CD14-positive monocyte (primary cell): ENCODE results near the gene KDR. TPM values are rescaled to one million over a fixed set of nuclear protein-coding genes. Genes with fewer than 3 reads are reported as not detected.

Experiments
- DNase-seq, 3 donors: peaks; one replicate each; pipeline ENCODE4 v3.0.0-alpha.2; 2011 to 2022
- H2AFZ ChIP-seq: 2 replicates; pipeline ENCODE4 v1.6.0; 2012; ENCODE audit warnings: mild to moderate bottlenecking, low read depth, low read length, inconsistent platforms; ENCODE audit not compliant: insufficient read depth, poor library complexity, severe bottlenecking
- H3K27ac ChIP-seq, 2 donors: 1 replicate in 1 of 2; 2 replicates in 1 of 2; pipeline ENCODE4 v1.5.1; 2012 to 2013; ENCODE audit warnings: low read length in 2 of 2, control low read depth in 1 of 2, inconsistent platforms in 1 of 2, low read depth in 1 of 2, mild to moderate bottlenecking in 1 of 2
- H3K27me3 ChIP-seq, 2 donors: one replicate each; pipeline versions ENCODE4 v1.6.0 to v1.6.1; 2011 to 2013; ENCODE audit warnings: low read length in 2 of 2; ENCODE audit not compliant: control insufficient read depth in 2 of 2, insufficient read depth in 2 of 2
- H3K36me3 ChIP-seq, 2 donors: replicated peaks in 1 of 2; 1 replicate in 1 of 2; 2 replicates in 1 of 2; pipeline versions ENCODE4 v1.5.1 to v1.6.1; 2012 to 2013; ENCODE audit warnings: low read length in 2 of 2, control low read depth in 1 of 2, inconsistent platforms in 1 of 2, mild to moderate bottlenecking in 1 of 2; ENCODE audit not compliant: insufficient read depth in 2 of 2, control insufficient read depth in 1 of 2
- H3K4me1 ChIP-seq, 2 donors: 1 replicate in 1 of 2; 2 replicates in 1 of 2; pipeline versions ENCODE4 v1.5.1 to v1.6.1; 2012 to 2013; ENCODE audit warnings: low read length in 2 of 2, control low read depth in 1 of 2, inconsistent platforms in 1 of 2, mild to moderate bottlenecking in 1 of 2, moderate library complexity in 1 of 2; ENCODE audit not compliant: insufficient read depth in 2 of 2, control insufficient read depth in 1 of 2
- H3K4me2 ChIP-seq: replicated peaks from 2 replicates; pipeline ENCODE3; 2012; ENCODE audit warnings: low read length, moderate library complexity, mild to moderate bottlenecking; ENCODE audit not compliant: poor library complexity, severe bottlenecking; ENCODE audit errors: extremely low read depth
- H3K4me3 ChIP-seq, 3 experiments: fragments of 200-600 bp in 1 of 3; sonication (generic) in 1 of 3; replicated peaks in 1 of 3; 1 replicate in 2 of 3; 2 replicates in 1 of 3; pipeline ENCODE4 v1.5.1; 2011 to 2013; ENCODE audit warnings: low read length in 3 of 3, mild to moderate bottlenecking in 3 of 3, control low read depth in 2 of 3, low read depth in 2 of 3, inconsistent platforms in 1 of 3, moderate library complexity in 1 of 3
- H3K79me2 ChIP-seq: 2 replicates; pipeline ENCODE4 v1.6.0; 2012; ENCODE audit warnings: mild to moderate bottlenecking, control low read depth, inconsistent platforms, low read length, moderate library complexity; ENCODE audit not compliant: insufficient read depth
- H3K9ac ChIP-seq: 2 replicates; pipeline ENCODE4 v1.6.0; 2017; ENCODE audit warnings: low read length, mild to moderate bottlenecking; ENCODE audit not compliant: insufficient read depth, poor library complexity, severe bottlenecking
- H3K9me3 ChIP-seq, 2 donors: replicated peaks in 1 of 2; 1 replicate in 1 of 2; 2 replicates in 1 of 2; pipeline versions ENCODE4 v1.5.1 to v1.6.1; 2012 to 2013; ENCODE audit warnings: low read length in 2 of 2, control low read depth in 1 of 2; ENCODE audit not compliant: control insufficient read depth in 1 of 2, insufficient read depth in 1 of 2
- H4K20me1 ChIP-seq: 2 replicates; pipeline ENCODE4 v1.6.0; 2012; ENCODE audit warnings: mild to moderate bottlenecking, low read length, control low read depth, moderate library complexity; ENCODE audit not compliant: insufficient read depth
- H3K27ac Mint-ChIP-seq, 7 donors: one replicate each; pipeline ENCODE4 v1.8.0; 2020; ENCODE audit warnings: mild to moderate bottlenecking in 7 of 7, mixed read lengths in 7 of 7, moderate library complexity in 6 of 7, inconsistent platforms in 2 of 7
- H3K27me3 Mint-ChIP-seq, 3 donors: one replicate each; pipeline ENCODE4 v1.8.0; 2021 to 2022; ENCODE audit warnings: low read depth in 3 of 3, mild to moderate bottlenecking in 3 of 3, mixed read lengths in 3 of 3, moderate library complexity in 3 of 3, inconsistent platforms in 1 of 3
- H3K36me3 Mint-ChIP-seq, 2 donors: one replicate each; pipeline ENCODE4 v1.8.0; 2020; ENCODE audit warnings: mixed read lengths in 2 of 2, inconsistent platforms in 1 of 2, mild to moderate bottlenecking in 1 of 2
- H3K4me1 Mint-ChIP-seq: one replicate; pipeline ENCODE4 v1.8.0; 2020; ENCODE audit warnings: mild to moderate bottlenecking, mixed read lengths
- H3K4me3 Mint-ChIP-seq, 2 donors: one replicate each; pipeline ENCODE4 v1.8.0; 2020; ENCODE audit warnings: mild to moderate bottlenecking in 2 of 2, mixed read lengths in 2 of 2, moderate library complexity in 1 of 2
- H3K9me3 Mint-ChIP-seq, 7 donors: one replicate each; pipeline ENCODE4 v1.8.0; 2020 to 2022; ENCODE audit warnings: mixed read lengths in 7 of 7, mild to moderate bottlenecking in 6 of 7, moderate library complexity in 6 of 7, inconsistent platforms in 2 of 7
- WGBS: methylation state at CpG from one replicate; pipeline ENCODE4 v1.1.5; 2013; ENCODE audit warnings: missing lambda C conversion rate; ENCODE audit not compliant: insufficient coverage; 5-methylcytosine and 5-hydroxymethylcytosine counted together
- intact Hi-C, 2 donors: fragments of 100-400 bp; cut with micrococcal nuclease; formaldehyde crosslinking; loops; one replicate each; pipeline versions ENCODE4 v1.15.0 to v1.15.1; 2023
- polyA plus RNA-seq, 3 donors: library from polyadenylated mRNA; depleted of rRNA in 1 of 3; unstranded in 2 of 3; stranded (reverse) in 1 of 3; fragments of 300-500 nt in 2 of 3; fragments of >200 nt in 1 of 3; fragmentation: Illumina TruSeq in 2 of 3; gene quantifications; 1 replicate in 2 of 3; 2 replicates in 1 of 3; pipeline ENCODE4 v1.2.3, GENCODE V29; 2012 to 2021
- small RNA-seq: library from RNA; depleted of rRNA; stranded (forward); fragments of <200 nt; gene quantifications from one replicate; pipeline ENCODE3, GENCODE V24; 2012; ENCODE audit warnings: low read depth; ENCODE audit not compliant: insufficient read length
- TF ChIP-seq, protein P1 (sequence below): fragments of 200-600 bp; IDR thresholded peaks from one replicate; pipeline ENCODE4 v1.8.0; 2022; ENCODE audit warnings: antibody characterized with exemption, mild to moderate bottlenecking

Gene KDR
- polyA plus RNA-seq, 3 donors, result not detected

DNA sequence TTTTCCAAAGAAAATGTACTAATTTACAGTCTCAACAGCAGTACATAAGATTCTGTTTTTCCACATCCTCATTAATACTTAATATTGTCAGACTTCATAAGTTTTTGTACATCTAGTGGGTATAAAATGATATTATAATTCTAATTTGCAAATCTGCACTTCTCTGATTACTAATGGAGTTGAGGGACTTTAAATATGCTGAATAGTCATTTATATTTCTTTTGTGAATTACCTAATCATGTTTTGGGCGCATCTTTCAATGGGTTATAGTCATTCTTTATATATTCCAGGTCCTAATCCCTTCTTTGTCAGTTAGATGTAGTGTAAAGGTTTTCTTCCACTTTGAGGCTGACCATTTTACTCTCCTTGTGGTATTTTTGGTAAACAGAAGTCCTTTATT is 96.1 kb downstream of the KDR start:
- Mint-ChIP-seq H3K9me3 (peaks cover 0 to 2% (median 0%) of the 10 kb centered on the region in 7 donors), H3K27ac (no peak overlapping the region), H3K4me1 (no peaks in the 10 kb centered on the region), H3K27me3 (peaks cover 0 to 5% (median 2%) of the 10 kb centered on the region in 3 donors), H3K36me3 (no peaks in the 10 kb centered on the region), H3K4me3 (no peak overlapping the region)
- Histone ChIP-seq H3K4me3 (no peak overlapping the region), H2AFZ (no peak overlapping the region), H3K9me3 (no peaks in the 10 kb centered on the region), H3K79me2 (no peaks in the 10 kb centered on the region), H3K4me2 (no peak overlapping the region), H4K20me1 (no peaks in the 10 kb centered on the region), H3K27me3 (no peaks in the 10 kb centered on the region), H3K36me3 (no peaks in the 10 kb centered on the region), H3K27ac (no peak overlapping the region), H3K9ac (no peak overlapping the region), H3K4me1 (no peaks in the 10 kb centered on the region)
- DNase-seq, result no peak
- WGBS, result no CpG with 5 or more reads among the region's 1 CpG
- intact Hi-C loops, result no loop called here
- TF ChIP-seq, protein P1, sequence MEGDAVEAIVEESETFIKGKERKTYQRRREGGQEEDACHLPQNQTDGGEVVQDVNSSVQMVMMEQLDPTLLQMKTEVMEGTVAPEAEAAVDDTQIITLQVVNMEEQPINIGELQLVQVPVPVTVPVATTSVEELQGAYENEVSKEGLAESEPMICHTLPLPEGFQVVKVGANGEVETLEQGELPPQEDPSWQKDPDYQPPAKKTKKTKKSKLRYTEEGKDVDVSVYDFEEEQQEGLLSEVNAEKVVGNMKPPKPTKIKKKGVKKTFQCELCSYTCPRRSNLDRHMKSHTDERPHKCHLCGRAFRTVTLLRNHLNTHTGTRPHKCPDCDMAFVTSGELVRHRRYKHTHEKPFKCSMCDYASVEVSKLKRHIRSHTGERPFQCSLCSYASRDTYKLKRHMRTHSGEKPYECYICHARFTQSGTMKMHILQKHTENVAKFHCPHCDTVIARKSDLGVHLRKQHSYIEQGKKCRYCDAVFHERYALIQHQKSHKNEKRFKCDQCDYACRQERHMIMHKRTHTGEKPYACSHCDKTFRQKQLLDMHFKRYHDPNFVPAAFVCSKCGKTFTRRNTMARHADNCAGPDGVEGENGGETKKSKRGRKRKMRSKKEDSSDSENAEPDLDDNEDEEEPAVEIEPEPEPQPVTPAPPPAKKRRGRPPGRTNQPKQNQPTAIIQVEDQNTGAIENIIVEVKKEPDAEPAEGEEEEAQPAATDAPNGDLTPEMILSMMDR, result no peak

Small RNAs within 50 kb of the gene (small RNA-seq; reads per million reads assigned to genes)
- gene RN7SL424P (not detected), gene RNU6-410P (not detected)

Other genes with a start within 250 kb of the KDR start
- gene SRD5A3, start 220.6 kb upstream of the KDR start, polyA plus RNA-seq, result 10 to 100 TPM in 2 of 3 donors, 1 to 10 TPM in 1; 5.9 to 26.2 (median 16.2) TPM